ENCODE measurements around the gene LRP3. TPM values are rescaled to one million over a fixed set of nuclear protein-coding genes. Genes with fewer than 3 reads are reported as not detected.

The LRP3 gene
- total RNA-seq, 1 donor from 2014 or later: 19.3 TPM

DNA sequence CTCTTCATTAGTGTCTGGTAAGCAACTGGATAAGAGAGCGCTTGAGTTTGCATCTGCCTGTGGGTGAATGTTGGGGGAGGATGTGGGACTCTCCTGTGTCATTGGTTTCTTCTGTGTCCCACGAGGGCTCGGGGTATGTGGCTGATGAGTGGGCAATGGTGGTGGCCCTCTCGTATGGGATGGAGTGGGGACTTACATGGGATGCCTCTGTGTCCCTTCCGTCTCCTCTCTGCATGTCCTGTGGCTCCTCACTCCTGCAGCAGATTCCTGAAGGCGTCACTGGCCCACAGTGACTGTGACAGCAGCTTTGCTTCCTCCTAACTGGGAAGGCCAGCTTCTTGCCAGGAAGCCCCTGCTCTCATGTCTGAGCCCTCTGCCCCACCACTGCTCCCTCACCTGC lies 2.6 kb upstream of the LRP3 start:
- Histone ChIP-seq H3K36me3 (ENCODE audit: control insufficient read depth in 3 of 3, insufficient read depth in 3 of 3, low read length in 3 of 3) (no peaks in the 10 kb centered on the region), H3K27me3 (ENCODE audit: control insufficient read depth in 3 of 3, insufficient read depth in 3 of 3, low read length in 3 of 3) (peaks cover 0 to 4% (median 0%) of the 10 kb centered on the region in 3 donors), H3K4me3 (ENCODE audit: low read length in 3 of 3) (no peak overlapping the region), H3K27ac (ENCODE audit: low read depth, low read length) (no peak overlapping the region), H3K9ac (ENCODE audit: low read depth in 1 of 3, low read length in 3 of 3) (no peak overlapping the region), H3K9me3 (ENCODE audit: control insufficient read depth in 3 of 3, low read length in 3 of 3) (no peaks in the 10 kb centered on the region), H3K4me1 (ENCODE audit: control insufficient read depth in 3 of 3, insufficient read depth in 3 of 3, low read length in 3 of 3) (peaks cover 0 to 11% (median 11%) of the 10 kb centered on the region in 3 donors)

DNA sequence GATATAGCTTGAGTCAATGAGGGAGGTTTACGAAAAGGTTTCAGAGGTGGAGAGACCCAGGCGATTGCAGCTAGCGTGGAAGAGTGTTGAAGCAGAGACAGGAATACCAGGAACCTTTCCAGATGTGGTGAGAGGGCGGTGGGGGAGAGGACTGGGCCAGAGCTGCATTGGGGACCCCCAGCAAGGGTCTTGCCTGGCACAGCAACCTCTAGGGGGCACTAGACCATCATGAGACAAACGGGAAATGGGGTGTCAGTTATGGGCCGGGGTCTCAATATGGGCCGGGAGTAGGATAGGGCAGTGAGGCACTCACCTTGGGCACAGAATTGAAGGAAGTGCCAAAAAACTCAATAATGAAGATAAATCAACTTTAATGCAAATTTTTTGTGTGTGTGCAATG lies 2.1 kb upstream of the LRP3 start:
- Histone ChIP-seq H3K4me3 (ENCODE audit: low read length in 3 of 3) (no peak overlapping the region), H3K36me3 (ENCODE audit: control insufficient read depth in 3 of 3, insufficient read depth in 3 of 3, low read length in 3 of 3) (peaks cover 0 to 4% (median 3%) of the 10 kb centered on the region in 3 donors), H3K4me1 (ENCODE audit: control insufficient read depth in 3 of 3, insufficient read depth in 3 of 3, low read length in 3 of 3) (peaks cover 0 to 11% (median 11%) of the 10 kb centered on the region in 3 donors), H3K9ac (ENCODE audit: low read depth in 1 of 3, low read length in 3 of 3) (no peak overlapping the region), H3K9me3 (ENCODE audit: control insufficient read depth in 3 of 3, low read length in 3 of 3) (no peaks in the 10 kb centered on the region), H3K27me3 (ENCODE audit: control insufficient read depth in 3 of 3, insufficient read depth in 3 of 3, low read length in 3 of 3) (peaks cover 0 to 4% (median 0%) of the 10 kb centered on the region in 3 donors), H3K27ac (ENCODE audit: low read depth, low read length) (no peak overlapping the region)

DNA sequence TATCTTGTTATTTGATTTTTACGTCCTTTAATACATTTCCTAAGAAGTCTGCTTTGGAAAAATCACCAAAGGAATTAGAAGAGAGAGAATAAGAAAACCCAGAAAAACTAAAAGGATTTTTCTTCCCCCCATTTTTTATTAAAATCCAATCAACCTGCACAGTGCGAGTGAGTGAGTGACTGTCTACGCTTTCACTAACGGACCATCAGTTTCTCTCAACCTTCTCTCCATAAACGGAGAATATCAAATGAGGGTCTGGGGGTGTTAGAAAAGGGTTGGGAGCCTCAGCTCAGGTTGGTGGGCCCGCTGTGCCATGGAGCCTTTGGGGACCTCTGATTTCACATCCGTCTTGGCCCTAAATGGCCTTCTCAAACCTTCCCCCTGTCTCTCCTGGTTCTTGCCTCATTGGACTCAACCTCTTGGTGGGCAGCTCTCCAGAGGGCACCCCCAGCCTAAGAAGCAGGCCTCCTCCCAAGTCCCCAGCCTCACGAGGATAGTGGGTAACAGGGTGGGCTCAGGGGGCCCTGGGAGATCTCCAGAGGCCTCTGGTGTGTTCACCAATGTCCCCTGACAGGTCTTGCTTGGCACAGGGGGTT lies 763 bp upstream of the LRP3 start:
- H3K9ac ChIP-seq (ENCODE audit: low read depth in 1 of 3, low read length in 3 of 3): peak overlapping the region in 1 of 3 donors; percentile 68
- H3K4me3 ChIP-seq (ENCODE audit: low read length in 3 of 3): peak overlapping the region in 2 of 3 donors; percentile 6 to 7
- H3K4me1 ChIP-seq (ENCODE audit: control insufficient read depth in 3 of 3, insufficient read depth in 3 of 3, low read length in 3 of 3): peaks cover 0 to 11% (median 11%) of the 10 kb centered on the region in 3 donors
- H3K27ac ChIP-seq (ENCODE audit: low read depth, low read length): no peak overlapping the region
- no peaks in the 10 kb centered on the region for H3K9me3 ChIP-seq (ENCODE audit: control insufficient read depth in 3 of 3, low read length in 3 of 3)
- H3K36me3 ChIP-seq (ENCODE audit: control insufficient read depth in 3 of 3, insufficient read depth in 3 of 3, low read length in 3 of 3): peaks cover 0 to 11% (median 10%) of the 10 kb centered on the region in 3 donors
- H3K27me3 ChIP-seq (ENCODE audit: control insufficient read depth in 3 of 3, insufficient read depth in 3 of 3, low read length in 3 of 3): peaks cover 0 to 4% (median 0%) of the 10 kb centered on the region in 3 donors

DNA sequence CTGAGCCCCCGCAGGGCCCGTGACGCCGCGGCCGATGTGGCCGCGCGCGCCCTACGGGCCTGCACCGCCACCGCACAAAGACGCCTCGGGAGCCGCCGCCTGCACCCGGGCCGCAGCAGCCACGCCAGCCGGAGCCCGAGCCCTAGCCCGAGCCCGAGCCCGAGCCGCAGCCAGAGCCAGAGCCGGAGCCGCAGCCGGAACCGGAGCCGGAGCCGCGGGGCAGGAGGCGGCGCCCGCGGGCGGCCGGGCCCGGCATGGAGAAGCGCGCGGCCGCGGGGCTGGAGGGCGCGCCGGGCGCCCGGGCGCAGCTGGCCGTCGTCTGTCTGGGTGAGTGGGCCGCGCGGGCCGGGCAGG lies 379 bp downstream of the LRP3 start:
- H3K4me3 ChIP-seq (ENCODE audit: low read length in 3 of 3): peak overlapping the region in 2 of 3 donors; percentile 59 to 67
- no peak overlapping the region for H3K27ac ChIP-seq (ENCODE audit: low read depth, low read length)
- H3K4me1 ChIP-seq (ENCODE audit: control insufficient read depth in 3 of 3, insufficient read depth in 3 of 3, low read length in 3 of 3): peaks cover 0 to 11% (median 11%) of the 10 kb centered on the region in 3 donors
- H3K27me3 ChIP-seq (ENCODE audit: control insufficient read depth in 3 of 3, insufficient read depth in 3 of 3, low read length in 3 of 3): peaks cover 0 to 4% (median 0%) of the 10 kb centered on the region in 3 donors
- H3K36me3 ChIP-seq (ENCODE audit: control insufficient read depth in 3 of 3, insufficient read depth in 3 of 3, low read length in 3 of 3): peaks cover 4 to 17% (median 12%) of the 10 kb centered on the region in 3 donors
- no peaks in the 10 kb centered on the region for H3K9me3 ChIP-seq (ENCODE audit: control insufficient read depth in 3 of 3, low read length in 3 of 3)
- H3K9ac ChIP-seq (ENCODE audit: low read depth in 1 of 3, low read length in 3 of 3): peak overlapping the region in 2 of 3 donors; percentile 68 to 79

DNA sequence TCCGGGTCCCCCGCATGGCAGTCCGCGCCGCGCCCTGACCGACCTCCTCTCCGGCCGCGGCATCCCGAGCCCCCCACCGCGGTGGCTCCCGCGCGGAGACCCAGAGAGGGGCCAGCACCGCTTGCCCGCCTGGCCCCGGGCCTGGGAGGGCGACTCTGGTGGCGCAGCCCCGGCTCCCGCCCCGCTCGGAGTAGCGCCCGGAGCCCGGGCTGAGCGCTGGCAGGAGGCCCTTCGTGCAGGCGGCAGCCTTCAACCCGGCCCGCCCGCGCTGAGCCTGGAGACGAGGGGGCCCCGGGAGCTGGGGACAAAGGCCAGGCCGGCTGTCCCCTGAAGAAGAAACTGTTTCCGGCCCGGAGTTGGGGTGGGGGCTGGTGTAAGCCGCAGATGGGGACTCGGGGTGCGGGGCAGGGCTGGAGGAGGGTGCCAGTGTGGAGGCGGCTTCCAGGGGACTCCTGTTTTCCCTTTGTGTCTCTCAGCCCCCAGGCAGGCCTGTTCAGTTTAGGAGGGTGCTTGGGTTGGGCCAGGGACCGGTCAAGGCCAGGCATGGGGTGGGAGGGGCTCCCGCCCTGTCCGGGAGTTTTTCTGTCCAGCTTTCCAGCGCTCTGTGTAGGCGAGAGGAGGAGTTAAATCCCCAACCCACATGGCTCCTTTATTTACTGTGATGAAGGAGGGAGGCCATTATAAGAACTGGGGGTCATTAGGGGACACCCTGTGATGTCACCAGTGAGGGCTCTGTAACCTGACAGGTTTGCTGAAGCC lies 935 bp downstream of the LRP3 start:
- Histone ChIP-seq H3K27me3 (ENCODE audit: control insufficient read depth in 3 of 3, insufficient read depth in 3 of 3, low read length in 3 of 3) (peaks cover 0 to 4% (median 0%) of the 10 kb centered on the region in 3 donors), H3K9me3 (ENCODE audit: control insufficient read depth in 3 of 3, low read length in 3 of 3) (no peaks in the 10 kb centered on the region), H3K36me3 (ENCODE audit: control insufficient read depth in 3 of 3, insufficient read depth in 3 of 3, low read length in 3 of 3) (peaks cover 4 to 17% (median 12%) of the 10 kb centered on the region in 3 donors), H3K4me3 (ENCODE audit: low read length in 3 of 3) (peak overlapping the region; percentile 59 to 67 (median 60)), H3K9ac (ENCODE audit: low read depth in 1 of 3, low read length in 3 of 3) (peak overlapping the region; percentile 43 to 79 (median 68)), H3K27ac (ENCODE audit: low read depth, low read length) (peak overlapping the region; percentile 47), H3K4me1 (ENCODE audit: control insufficient read depth in 3 of 3, insufficient read depth in 3 of 3, low read length in 3 of 3) (peaks cover 0 to 11% (median 11%) of the 10 kb centered on the region in 3 donors)

DNA sequence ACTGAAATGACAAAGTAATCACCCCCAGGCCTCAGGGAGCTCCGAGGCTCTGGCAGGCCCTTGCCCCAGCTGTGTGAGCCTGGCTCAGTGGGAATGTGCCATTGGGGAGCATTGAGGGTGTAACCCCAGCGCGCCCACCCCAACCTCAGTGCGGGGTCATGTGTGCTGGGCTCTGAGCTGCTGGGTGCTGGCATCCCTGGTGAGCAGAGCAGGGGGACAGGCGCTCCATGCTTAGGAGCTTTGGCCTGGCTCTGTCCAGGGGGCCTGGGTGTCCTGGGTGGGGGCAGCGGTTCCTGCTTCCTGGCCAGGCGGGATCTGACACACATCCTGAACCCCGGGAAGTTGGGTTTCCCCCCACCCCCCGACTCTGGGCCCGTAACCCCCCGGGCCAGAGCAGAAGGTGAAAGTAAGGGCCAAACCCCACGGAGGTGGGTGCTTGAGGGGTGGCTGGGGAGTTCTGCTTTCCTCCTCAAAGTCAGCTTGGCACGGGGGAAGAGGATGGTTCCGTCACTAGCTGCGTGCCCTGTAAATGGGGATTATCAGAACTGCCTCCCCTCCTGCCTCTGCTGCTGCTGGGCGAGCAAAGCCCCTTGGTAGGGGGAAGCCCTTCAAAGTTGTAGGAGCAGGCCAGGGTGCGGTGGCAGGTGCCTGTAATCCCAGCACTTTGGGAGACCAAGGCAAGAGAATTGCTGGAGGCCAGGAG lies 1.7 kb downstream of the LRP3 start:
- Histone ChIP-seq H3K27ac (ENCODE audit: low read depth, low read length) (peak overlapping the region; percentile 47), H3K36me3 (ENCODE audit: control insufficient read depth in 3 of 3, insufficient read depth in 3 of 3, low read length in 3 of 3) (peaks cover 4 to 17% (median 12%) of the 10 kb centered on the region in 3 donors), H3K27me3 (ENCODE audit: control insufficient read depth in 3 of 3, insufficient read depth in 3 of 3, low read length in 3 of 3) (no peaks in the 10 kb centered on the region), H3K9ac (ENCODE audit: low read depth in 1 of 3, low read length in 3 of 3) (peak overlapping the region; percentile 43 to 79 (median 68)), H3K9me3 (ENCODE audit: control insufficient read depth in 3 of 3, low read length in 3 of 3) (no peaks in the 10 kb centered on the region), H3K4me1 (ENCODE audit: control insufficient read depth in 3 of 3, insufficient read depth in 3 of 3, low read length in 3 of 3) (peaks cover 0 to 11% (median 11%) of the 10 kb centered on the region in 3 donors), H3K4me3 (ENCODE audit: low read length in 3 of 3) (peak overlapping the region; percentile 59 to 67 (median 60))

DNA sequence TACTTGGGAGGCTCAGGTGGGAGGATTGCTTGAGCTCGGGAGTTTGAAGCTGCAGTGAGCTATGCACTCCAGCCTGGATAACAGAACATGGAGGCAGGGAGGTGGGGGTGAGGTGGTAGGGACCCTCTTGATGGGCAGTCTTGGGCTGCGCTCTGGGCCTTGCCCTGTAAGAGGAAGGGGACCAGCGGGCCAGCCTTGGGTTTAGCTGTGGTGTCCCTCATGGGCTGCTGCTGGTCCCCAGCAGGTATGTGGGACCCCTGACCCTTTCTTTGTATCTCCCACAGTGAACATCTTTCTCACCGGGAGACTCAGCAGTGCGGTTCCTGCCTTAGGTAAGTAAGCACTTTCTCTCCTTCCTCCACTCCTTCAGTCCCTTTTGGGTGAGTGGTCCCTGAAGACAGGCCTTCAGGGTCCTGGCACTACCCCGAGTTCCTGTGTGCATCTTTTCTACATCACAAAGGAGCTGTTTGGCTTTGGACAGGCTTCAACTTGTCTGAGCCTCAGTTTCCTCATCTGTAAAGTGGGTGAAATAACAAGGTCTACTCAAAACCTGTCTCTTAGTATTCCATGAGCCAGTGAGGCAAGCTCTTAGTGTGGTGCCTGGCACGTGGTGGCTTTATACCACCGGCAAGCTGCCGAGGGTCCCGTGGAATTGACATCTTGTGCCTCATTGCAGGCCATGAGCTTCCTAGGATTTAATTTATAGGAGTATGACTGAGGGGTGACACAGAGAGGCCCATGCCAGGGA lies 2.5 kb downstream of the LRP3 start:
- Histone ChIP-seq H3K27me3 (ENCODE audit: control insufficient read depth in 3 of 3, insufficient read depth in 3 of 3, low read length in 3 of 3) (no peaks in the 10 kb centered on the region), H3K4me3 (ENCODE audit: low read length in 3 of 3) (no peak overlapping the region), H3K27ac (ENCODE audit: low read depth, low read length) (no peak overlapping the region), H3K9ac (ENCODE audit: low read depth in 1 of 3, low read length in 3 of 3) (no peak overlapping the region), H3K4me1 (ENCODE audit: control insufficient read depth in 3 of 3, insufficient read depth in 3 of 3, low read length in 3 of 3) (peaks cover 0 to 11% (median 11%) of the 10 kb centered on the region in 3 donors), H3K36me3 (ENCODE audit: control insufficient read depth in 3 of 3, insufficient read depth in 3 of 3, low read length in 3 of 3) (peaks cover 6 to 17% (median 12%) of the 10 kb centered on the region in 3 donors), H3K9me3 (ENCODE audit: control insufficient read depth in 3 of 3, low read length in 3 of 3) (no peaks in the 10 kb centered on the region)

DNA sequence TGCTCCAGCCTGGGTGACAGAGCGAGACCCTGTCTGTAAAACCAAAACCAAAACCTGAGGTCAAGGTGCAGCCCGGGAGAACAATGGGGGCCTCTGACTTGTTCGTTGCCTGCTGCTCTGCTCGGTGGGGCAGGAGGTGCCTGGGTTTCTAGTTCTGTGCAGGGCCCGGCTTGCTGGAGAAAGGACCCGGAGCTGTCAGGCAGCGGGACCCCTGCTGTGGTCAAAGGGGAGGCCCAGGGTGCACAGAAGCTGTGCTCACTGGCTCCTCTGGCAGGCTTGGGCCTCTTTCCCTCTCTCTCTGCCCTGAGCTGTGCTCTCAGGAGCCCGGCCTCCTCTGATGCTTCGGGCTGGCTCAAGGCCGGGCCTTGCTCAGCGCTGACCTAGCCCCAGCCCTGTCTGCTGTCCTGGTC lies 3.5 kb downstream of the LRP3 start:
- peaks cover 9 to 18% (median 12%) of the 10 kb centered on the region in 3 donors for H3K36me3 ChIP-seq (ENCODE audit: control insufficient read depth in 3 of 3, insufficient read depth in 3 of 3, low read length in 3 of 3)

DNA sequence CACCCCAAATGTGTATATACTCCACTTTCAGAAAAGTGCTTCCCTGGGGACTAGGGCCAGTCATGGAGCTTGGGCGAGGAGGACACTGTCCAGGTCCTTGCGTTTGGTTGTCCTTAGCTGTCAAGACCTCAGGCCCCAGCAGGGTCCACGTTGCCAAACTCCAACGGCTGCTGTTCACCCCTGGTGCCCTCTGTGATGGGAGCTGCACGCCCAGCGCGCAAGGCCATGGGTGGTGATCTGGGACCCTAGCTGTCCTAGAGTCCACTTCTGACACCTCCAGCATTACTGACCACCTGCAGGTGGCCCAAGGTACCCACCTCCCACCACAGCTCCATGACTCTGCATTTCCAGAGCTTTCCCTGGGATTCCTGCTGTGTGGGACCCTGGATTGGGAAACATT lies 4.0 kb downstream of the LRP3 start:
- Histone ChIP-seq H3K27me3 (ENCODE audit: control insufficient read depth in 3 of 3, insufficient read depth in 3 of 3, low read length in 3 of 3) (no peaks in the 10 kb centered on the region), H3K9me3 (ENCODE audit: control insufficient read depth in 3 of 3, low read length in 3 of 3) (no peaks in the 10 kb centered on the region), H3K4me1 (ENCODE audit: control insufficient read depth in 3 of 3, insufficient read depth in 3 of 3, low read length in 3 of 3) (peaks cover 0 to 11% (median 11%) of the 10 kb centered on the region in 3 donors), H3K4me3 (ENCODE audit: low read length in 3 of 3) (no peak overlapping the region), H3K36me3 (ENCODE audit: control insufficient read depth in 3 of 3, insufficient read depth in 3 of 3, low read length in 3 of 3) (peaks cover 14 to 22% (median 16%) of the 10 kb centered on the region in 3 donors), H3K9ac (ENCODE audit: low read depth in 1 of 3, low read length in 3 of 3) (no peak overlapping the region), H3K27ac (ENCODE audit: low read depth, low read length) (no peak overlapping the region)

More for the DNA sequence above, 3.5 kb downstream of the LRP3 start:
- H3K9ac ChIP-seq (ENCODE audit: low read depth in 1 of 3, low read length in 3 of 3): no peak overlapping the region
- no peak overlapping the region for H3K27ac ChIP-seq (ENCODE audit: low read depth, low read length)
- H3K4me1 ChIP-seq (ENCODE audit: control insufficient read depth in 3 of 3, insufficient read depth in 3 of 3, low read length in 3 of 3): peaks cover 0 to 11% (median 11%) of the 10 kb centered on the region in 3 donors
- H3K4me3 ChIP-seq (ENCODE audit: low read length in 3 of 3): no peak overlapping the region
- no peaks in the 10 kb centered on the region for H3K9me3 ChIP-seq (ENCODE audit: control insufficient read depth in 3 of 3, low read length in 3 of 3)
- H3K27me3 ChIP-seq (ENCODE audit: control insufficient read depth in 3 of 3, insufficient read depth in 3 of 3, low read length in 3 of 3): no peaks in the 10 kb centered on the region
